ENCODE results near the gene SYP.

The SYP gene

GRCh38 chrX:49212209-49212608 lies 12.2 kb upstream of the SYP start:
- H3K4me3 ChIP-seq (ENCODE audit: control insufficient read depth, low read depth, low read length) = no peak overlapping the region
- no peak for TF ChIP-seq CTCF (IDR thresholded peaks at IDR 0.05; ENCODE audit: control insufficient read depth, insufficient read depth, low read depth, low read length, missing control alignments)

GRCh38 chrX:49211074-49211473 lies 11.1 kb upstream of the SYP start:
- no peak for DNase-seq (ENCODE audit: low read depth)

More at GRCh38 chrX:49212209-49212608, 12.2 kb upstream of the SYP start:
- DNase-seq (ENCODE audit: low read depth) = no peak

GRCh38 chrX:49210406-49210805 lies 10.4 kb upstream of the SYP start:
- no peak for DNase-seq (ENCODE audit: low read depth)
- no peak for TF ChIP-seq CTCF (IDR thresholded peaks at IDR 0.05; ENCODE audit: control insufficient read depth, insufficient read depth, low read depth, low read length, missing control alignments)
- no peak overlapping the region for H3K4me3 ChIP-seq (ENCODE audit: control insufficient read depth, low read depth, low read length)

More at GRCh38 chrX:49211074-49211473, 11.1 kb upstream of the SYP start:
- H3K4me3 ChIP-seq (ENCODE audit: control insufficient read depth, low read depth, low read length) = no peak overlapping the region
- no peak for TF ChIP-seq CTCF (IDR thresholded peaks at IDR 0.05; ENCODE audit: control insufficient read depth, insufficient read depth, low read depth, low read length, missing control alignments)

- TF ChIP-seq CTCF (IDR thresholded peaks at IDR 0.05; ENCODE audit: control insufficient read depth, insufficient read depth, low read depth, low read length, missing control alignments) = no peak
- H3K4me3 ChIP-seq (ENCODE audit: control insufficient read depth, low read depth, low read length) = no peak overlapping the region
- no peak for DNase-seq (ENCODE audit: low read depth)
Observed at GRCh38 chrX:49209434-49210251, 9.7 kb upstream of the SYP start.

- DNase-seq (ENCODE audit: low read depth) = no peak
- H3K4me3 ChIP-seq (ENCODE audit: control insufficient read depth, low read depth, low read length) = no peak overlapping the region
- no peak for TF ChIP-seq CTCF (IDR thresholded peaks at IDR 0.05; ENCODE audit: control insufficient read depth, insufficient read depth, low read depth, low read length, missing control alignments)
Observed at GRCh38 chrX:49208399-49208798, 8.4 kb upstream of the SYP start.

- H3K4me3 ChIP-seq (ENCODE audit: control insufficient read depth, low read depth, low read length) = no peak overlapping the region
- no peak for TF ChIP-seq CTCF (IDR thresholded peaks at IDR 0.05; ENCODE audit: control insufficient read depth, insufficient read depth, low read depth, low read length, missing control alignments)
- no peak for DNase-seq (ENCODE audit: low read depth)
Observed at GRCh38 chrX:49206543-49206942, 6.5 kb upstream of the SYP start.
